Stimulated activated naive B cell treated with anti-CD40 and anti-IgM and Interleukin-4, amounts not matched to agents 10 μg/mL and 1 μg/mL and 100 μg/mL, for 72 hours (primary cell): ENCODE measurements around the gene ITGA6.

Experiments used
- ATAC-seq, 2 donors: fragments of 150-1000 bp; cut with Tn5 transposase; replicated peaks; 2 replicates each; pipeline ENCODE4 v1.10.0; 2021; ENCODE audit warnings: moderate library complexity in 1 of 2
- DNase-seq: peaks from one replicate; pipeline ENCODE4 v3.0.0; 2021
- H3K27ac Mint-ChIP-seq: one replicate; pipeline ENCODE4 v1.8.0; 2022; ENCODE audit warnings: mild to moderate bottlenecking, mixed read lengths
- H3K27me3 Mint-ChIP-seq, 2 donors: one replicate each; pipeline ENCODE4 v1.8.0; 2022; ENCODE audit warnings: mixed read lengths in 2 of 2
- H3K36me3 Mint-ChIP-seq, 2 donors: one replicate each; pipeline ENCODE4 v1.8.0; 2022; ENCODE audit warnings: mixed read lengths in 2 of 2, mild to moderate bottlenecking in 1 of 2
- H3K4me1 Mint-ChIP-seq, 2 donors: one replicate each; pipeline ENCODE4 v1.8.0; 2022; ENCODE audit warnings: mixed read lengths in 2 of 2, mild to moderate bottlenecking in 1 of 2
- H3K4me3 Mint-ChIP-seq, 2 donors: one replicate each; pipeline ENCODE4 v1.8.0; 2022; ENCODE audit warnings: mild to moderate bottlenecking in 2 of 2, mixed read lengths in 2 of 2, moderate library complexity in 1 of 2
- H3K9me3 Mint-ChIP-seq, 2 donors: one replicate each; pipeline ENCODE4 v1.8.0; 2022; ENCODE audit warnings: mixed read lengths in 2 of 2, mild to moderate bottlenecking in 1 of 2

The ITGA6 gene

GRCh38 chr2:172481507-172482262 lies 54.3 kb downstream of the ITGA6 start:
- no peaks in the 10 kb centered on the region for H3K36me3 Mint-ChIP-seq
- DNase-seq (no peak), ATAC-seq (peak; percentile 47 to 51)
- peaks cover 7 to 18% of the 10 kb centered on the region in 2 donors for H3K4me1 Mint-ChIP-seq
- no peak overlapping the region for H3K4me3 Mint-ChIP-seq
- no peak overlapping the region for H3K27ac Mint-ChIP-seq
- H3K9me3 Mint-ChIP-seq = no peaks in the 10 kb centered on the region
- no peaks in the 10 kb centered on the region for H3K27me3 Mint-ChIP-seq

- no peak for DNase-seq
- H3K27ac Mint-ChIP-seq = peak overlapping the region; percentile 22
- H3K27me3 Mint-ChIP-seq = no peaks in the 10 kb centered on the region
- no peak for ATAC-seq
- peaks cover 2 to 3% of the 10 kb centered on the region in 2 donors for H3K36me3 Mint-ChIP-seq
- peaks cover 7 to 18% of the 10 kb centered on the region in 2 donors for H3K4me1 Mint-ChIP-seq
- no peaks in the 10 kb centered on the region for H3K9me3 Mint-ChIP-seq
- no peak overlapping the region for H3K4me3 Mint-ChIP-seq
These were observed 56.9 kb downstream of the ITGA6 start for GRCh38 chr2:172484253-172484652.

- ATAC-seq (no peak), DNase-seq (no peak)
- Mint-ChIP-seq H3K27me3 (no peaks in the 10 kb centered on the region), H3K27ac (peak overlapping the region; percentile 20), H3K4me1 (peaks cover 7 to 18% of the 10 kb centered on the region in 2 donors), H3K36me3 (peaks cover 2 to 3% of the 10 kb centered on the region in 2 donors), H3K9me3 (no peaks in the 10 kb centered on the region), H3K4me3 (no peak overlapping the region)
These were observed 57.3 kb downstream of the ITGA6 start for GRCh38 chr2:172484706-172485105.

GRCh38 chr2:172488556-172488955 lies 61.2 kb downstream of the ITGA6 start:
- Mint-ChIP-seq H3K27me3 (no peaks in the 10 kb centered on the region), H3K27ac (no peak overlapping the region)

GRCh38 chr2:172489681-172490080 lies 62.3 kb downstream of the ITGA6 start:
- no peak for ATAC-seq
- Mint-ChIP-seq H3K27me3 (no peaks in the 10 kb centered on the region), H3K9me3 (no peaks in the 10 kb centered on the region), H3K4me1 (peaks cover 0 to 11% of the 10 kb centered on the region in 2 donors), H3K36me3 (peaks cover 2 to 3% of the 10 kb centered on the region in 2 donors), H3K4me3 (no peak overlapping the region), H3K27ac (no peak overlapping the region)
- DNase-seq = no peak

More at GRCh38 chr2:172488556-172488955, 61.2 kb downstream of the ITGA6 start:
- ATAC-seq (no peak), DNase-seq (no peak)
- no peak overlapping the region for H3K4me3 Mint-ChIP-seq
- peaks cover 5 to 10% of the 10 kb centered on the region in 2 donors for H3K4me1 Mint-ChIP-seq
- no peaks in the 10 kb centered on the region for H3K9me3 Mint-ChIP-seq
- peaks cover 2 to 3% of the 10 kb centered on the region in 2 donors for H3K36me3 Mint-ChIP-seq

- Mint-ChIP-seq H3K4me1 (peaks cover 11 to 33% of the 10 kb centered on the region in 2 donors), H3K27ac (peak overlapping the region; percentile 87), H3K4me3 (peak overlapping the region; percentile 7 to 14), H3K36me3 (no peaks in the 10 kb centered on the region), H3K9me3 (no peaks in the 10 kb centered on the region), H3K27me3 (no peaks in the 10 kb centered on the region)
- ATAC-seq = peak; percentile 62 to 81
- no peak for DNase-seq
These were observed 68.8 kb downstream of the ITGA6 start for GRCh38 chr2:172496160-172496608.

GRCh38 chr2:172507199-172507598 lies 79.8 kb downstream of the ITGA6 start:
- no peak for DNase-seq
- H3K4me3 Mint-ChIP-seq = no peak overlapping the region
- no peaks in the 10 kb centered on the region for H3K9me3 Mint-ChIP-seq
- no peak overlapping the region for H3K27ac Mint-ChIP-seq
- H3K27me3 Mint-ChIP-seq = no peaks in the 10 kb centered on the region
- ATAC-seq = no peak
- H3K4me1 Mint-ChIP-seq = peaks cover 16 to 46% of the 10 kb centered on the region in 2 donors
- peaks cover 6 to 8% of the 10 kb centered on the region in 2 donors for H3K36me3 Mint-ChIP-seq

GRCh38 chr2:172510088-172510487 lies 82.7 kb downstream of the ITGA6 start:
- H3K27ac Mint-ChIP-seq = no peak overlapping the region
- peak overlapping the region; percentile 46 to 58 for H3K4me3 Mint-ChIP-seq
- ATAC-seq (peak; percentile 14 to 33), DNase-seq (no peak)
- H3K36me3 Mint-ChIP-seq = peaks cover 15 to 21% of the 10 kb centered on the region in 2 donors
- no peaks in the 10 kb centered on the region for H3K27me3 Mint-ChIP-seq
- H3K4me1 Mint-ChIP-seq = peaks cover 26 to 73% of the 10 kb centered on the region in 2 donors
- H3K9me3 Mint-ChIP-seq = peaks cover 3 to 9% of the 10 kb centered on the region in 2 donors

GRCh38 chr2:172510548-172510947 lies 83.2 kb downstream of the ITGA6 start:
- peak overlapping the region; percentile 46 to 58 for H3K4me3 Mint-ChIP-seq
- peaks cover 26 to 73% of the 10 kb centered on the region in 2 donors for H3K4me1 Mint-ChIP-seq
- ATAC-seq = peak; percentile 24 to 53

GRCh38 chr2:172512810-172513523 lies 85.6 kb downstream of the ITGA6 start:
- Mint-ChIP-seq H3K4me1 (peaks cover 26 to 77% of the 10 kb centered on the region in 2 donors), H3K27ac (no peak overlapping the region), H3K27me3 (no peaks in the 10 kb centered on the region), H3K9me3 (peaks cover 3 to 9% of the 10 kb centered on the region in 2 donors), H3K36me3 (peaks cover 11 to 16% of the 10 kb centered on the region in 2 donors), H3K4me3 (no peak overlapping the region)
- ATAC-seq (no peak), DNase-seq (no peak)

More at GRCh38 chr2:172510548-172510947, 83.2 kb downstream of the ITGA6 start:
- DNase-seq = no peak
- Mint-ChIP-seq H3K36me3 (peaks cover 15 to 21% of the 10 kb centered on the region in 2 donors), H3K27me3 (no peaks in the 10 kb centered on the region), H3K27ac (no peak overlapping the region), H3K9me3 (peaks cover 3 to 9% of the 10 kb centered on the region in 2 donors)

GRCh38 chr2:172513524-172513900 lies 86.1 kb downstream of the ITGA6 start:
- peaks cover 21 to 72% of the 10 kb centered on the region in 2 donors for H3K4me1 Mint-ChIP-seq
- DNase-seq = no peak
- H3K27me3 Mint-ChIP-seq = no peaks in the 10 kb centered on the region
- no peak overlapping the region for H3K4me3 Mint-ChIP-seq
- ATAC-seq = no peak
- H3K27ac Mint-ChIP-seq = no peak overlapping the region
- H3K36me3 Mint-ChIP-seq = peaks cover 11 to 14% of the 10 kb centered on the region in 2 donors
- peaks cover 3 to 9% of the 10 kb centered on the region in 2 donors for H3K9me3 Mint-ChIP-seq

GRCh38 chr2:172513935-172514586 lies 86.7 kb downstream of the ITGA6 start:
- Mint-ChIP-seq H3K9me3 (peaks cover 4 to 9% of the 10 kb centered on the region in 2 donors), H3K4me1 (peaks cover 17 to 66% of the 10 kb centered on the region in 2 donors), H3K4me3 (peak overlapping the region in 1 of 2 donors; percentile 3), H3K27ac (peak overlapping the region; percentile 83), H3K36me3 (peaks cover 11 to 15% of the 10 kb centered on the region in 2 donors), H3K27me3 (no peaks in the 10 kb centered on the region)
- DNase-seq = no peak
- ATAC-seq = peak; percentile 89 to 92

GRCh38 chr2:172516299-172516698 lies 88.9 kb downstream of the ITGA6 start:
- H3K36me3 Mint-ChIP-seq = peaks cover 28 to 29% of the 10 kb centered on the region in 2 donors
- no peak for DNase-seq
- ATAC-seq = no peak
- H3K4me3 Mint-ChIP-seq = no peak overlapping the region
- no peak overlapping the region for H3K27ac Mint-ChIP-seq
- H3K4me1 Mint-ChIP-seq = peaks cover 10 to 44% of the 10 kb centered on the region in 2 donors
- H3K9me3 Mint-ChIP-seq = peaks cover 15 to 18% of the 10 kb centered on the region in 2 donors
- no peaks in the 10 kb centered on the region for H3K27me3 Mint-ChIP-seq

- H3K27me3 Mint-ChIP-seq = no peaks in the 10 kb centered on the region
- no peak overlapping the region for H3K4me3 Mint-ChIP-seq
- peaks cover 3 to 25% of the 10 kb centered on the region in 2 donors for H3K4me1 Mint-ChIP-seq
- no peak for ATAC-seq
- H3K36me3 Mint-ChIP-seq = peaks cover 18 to 23% of the 10 kb centered on the region in 2 donors
- peaks cover 12% of the 10 kb centered on the region in 2 donors for H3K9me3 Mint-ChIP-seq
- H3K27ac Mint-ChIP-seq = no peak overlapping the region
- no peak for DNase-seq
These were observed 91.6 kb downstream of the ITGA6 start for GRCh38 chr2:172518995-172519394.
